NCI-H748 treated with DMSO at 0.1 percent for 48 hours (cell line): ENCODE measurements around the gene LEP.
"Not testable (repeated sequence)": the region's sequence is repeated elsewhere in the genome, so short reads cannot be mapped to it uniquely, and the experiment has no call there.

ENCODE experiments used
- DNase-seq: peaks from one replicate; lab custom pipeline; 2025; lab: John Stamatoyannopoulos, UW

The LEP gene

GRCh38 chr7:128210590-128211570 lies 30.2 kb upstream of the LEP start:
- no peak for DNase-seq

GRCh38 chr7:128211626-128212025 lies 29.5 kb upstream of the LEP start:
- DNase-seq = no peak

- DNase-seq = no peak
Measured at GRCh38 chr7:128214463-128214862, 26.6 kb upstream of the LEP start.

GRCh38 chr7:128215281-128215680 lies 25.8 kb upstream of the LEP start:
- DNase-seq = no peak

- DNase-seq = no peak
Measured at GRCh38 chr7:128215739-128216138, 25.3 kb upstream of the LEP start.

- no peak for DNase-seq
Measured at GRCh38 chr7:128217030-128217805, 23.9 kb upstream of the LEP start.

GRCh38 chr7:128217967-128218652 lies 23.0 kb upstream of the LEP start:
- DNase-seq = no peak

GRCh38 chr7:128219636-128220035 lies 21.4 kb upstream of the LEP start:
- DNase-seq = no peak

GRCh38 chr7:128221929-128222403 lies 19.1 kb upstream of the LEP start:
- DNase-seq = no peak

- no peak for DNase-seq
Measured at GRCh38 chr7:128226132-128226980, 14.7 kb upstream of the LEP start.

GRCh38 chr7:128227271-128227670 lies 13.8 kb upstream of the LEP start:
- no peak for DNase-seq

GRCh38 chr7:128231021-128231420 lies 10.1 kb upstream of the LEP start:
- no peak for DNase-seq

GRCh38 chr7:128231677-128232076 lies 9.4 kb upstream of the LEP start:
- DNase-seq = no peak

- no peak for DNase-seq
Measured at GRCh38 chr7:128233471-128233870, 7.6 kb upstream of the LEP start.

- DNase-seq = no peak
Measured at GRCh38 chr7:128234476-128235026, 6.5 kb upstream of the LEP start.

- no peak for DNase-seq
Measured at GRCh38 chr7:128235471-128235870, 5.6 kb upstream of the LEP start.

GRCh38 chr7:128236924-128237586 lies 4.0 kb upstream of the LEP start:
- no peak for DNase-seq

GRCh38 chr7:128239146-128239545 lies 1.9 kb upstream of the LEP start:
- not testable (repeated sequence) for DNase-seq

- DNase-seq = no peak
Measured at GRCh38 chr7:128242661-128243060, 1.6 kb downstream of the LEP start.

GRCh38 chr7:128243273-128243672 lies 2.2 kb downstream of the LEP start:
- no peak for DNase-seq
